ENCODE measurements around the gene GSTO2.

Gene GSTO2

GRCh38 chr10:104351061-104351702 is 82.2 kb downstream of the GSTO2 start:
- no peak overlapping the region for H3K4me3 ChIP-seq (ENCODE audit: low read depth, low read length)
- ChIA-PET CTCF (interaction anchor here (0.9 to 11.5 kb wide), 19 partner anchors 10 to 463 kb away, joined by 3 to 659 read pairs (median 12); partner anchors contain the start of genes GSTO2, ITPRIP and SFR1), POLR2A (interaction anchor here (1.1 to 1.4 kb wide), 3 partner anchors 51 to 230 kb away, joined by 3 to 7 read pairs (median 4); no protein-coding TSS in a partner anchor)

DNA sequence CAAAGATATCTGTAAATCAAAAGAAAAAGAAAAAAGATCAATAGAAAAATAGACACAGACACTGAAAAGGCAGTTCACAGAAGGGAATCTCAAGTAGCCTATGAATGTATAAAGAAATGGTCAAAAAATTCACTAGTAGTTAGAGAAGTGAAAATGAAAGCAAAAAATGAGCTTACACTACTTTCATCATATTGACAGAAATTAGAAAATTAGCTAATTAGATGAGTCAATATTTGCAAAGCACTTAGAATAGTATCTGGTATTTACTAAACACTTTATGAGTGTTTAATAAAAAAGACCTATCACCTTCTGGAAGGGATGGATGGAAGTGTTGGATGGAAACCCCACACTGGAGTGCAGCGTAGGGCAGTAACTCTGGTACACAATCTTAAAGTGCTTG is 82.9 kb downstream of the GSTO2 start:
- ChIA-PET CTCF (interaction anchor here (0.9 to 11.5 kb wide), 14 partner anchors 10 to 230 kb away, joined by 3 to 659 read pairs (median 24); partner anchors contain the start of genes GSTO2, ITPRIP and SFR1), POLR2A (interaction anchor here (1.1 to 1.4 kb wide), 3 partner anchors 51 to 231 kb away, joined by 3 to 7 read pairs (median 4); no protein-coding TSS in a partner anchor)
- no peak for DNase-seq (ENCODE audit: low read depth, low spot score)
- H3K4me3 ChIP-seq (ENCODE audit: low read depth, low read length), result no peak overlapping the region
- TF ChIP-seq, protein P1, sequence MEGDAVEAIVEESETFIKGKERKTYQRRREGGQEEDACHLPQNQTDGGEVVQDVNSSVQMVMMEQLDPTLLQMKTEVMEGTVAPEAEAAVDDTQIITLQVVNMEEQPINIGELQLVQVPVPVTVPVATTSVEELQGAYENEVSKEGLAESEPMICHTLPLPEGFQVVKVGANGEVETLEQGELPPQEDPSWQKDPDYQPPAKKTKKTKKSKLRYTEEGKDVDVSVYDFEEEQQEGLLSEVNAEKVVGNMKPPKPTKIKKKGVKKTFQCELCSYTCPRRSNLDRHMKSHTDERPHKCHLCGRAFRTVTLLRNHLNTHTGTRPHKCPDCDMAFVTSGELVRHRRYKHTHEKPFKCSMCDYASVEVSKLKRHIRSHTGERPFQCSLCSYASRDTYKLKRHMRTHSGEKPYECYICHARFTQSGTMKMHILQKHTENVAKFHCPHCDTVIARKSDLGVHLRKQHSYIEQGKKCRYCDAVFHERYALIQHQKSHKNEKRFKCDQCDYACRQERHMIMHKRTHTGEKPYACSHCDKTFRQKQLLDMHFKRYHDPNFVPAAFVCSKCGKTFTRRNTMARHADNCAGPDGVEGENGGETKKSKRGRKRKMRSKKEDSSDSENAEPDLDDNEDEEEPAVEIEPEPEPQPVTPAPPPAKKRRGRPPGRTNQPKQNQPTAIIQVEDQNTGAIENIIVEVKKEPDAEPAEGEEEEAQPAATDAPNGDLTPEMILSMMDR (IDR thresholded peaks at IDR 0.05; ENCODE audit: insufficient read depth, low read length, missing control alignments), result no peak

More at GRCh38 chr10:104351061-104351702, 82.2 kb downstream of the GSTO2 start:
- TF ChIP-seq, protein P1 (IDR thresholded peaks at IDR 0.05; ENCODE audit: insufficient read depth, low read length, missing control alignments), result no peak
- DNase-seq (ENCODE audit: low read depth, low spot score), result no peak

- CTCF ChIA-PET, result interaction anchor here (0.7 to 11.5 kb wide), 19 partner anchors 10 to 226 kb away, joined by 3 to 659 read pairs (median 4); partner anchors contain the start of genes GSTO2 and ITPRIP
- no peak for DNase-seq (ENCODE audit: low read depth, low spot score)
- TF ChIP-seq, protein P1 (IDR thresholded peaks at IDR 0.05; ENCODE audit: insufficient read depth, low read length, missing control alignments), result peak; percentile 76
- POLR2A ChIA-PET, result no interaction called here
- peak within 1 kb of the TSS; percentile 63 for H3K4me3 ChIP-seq (ENCODE audit: low read depth, low read length)
These were observed 84.5 kb downstream of the GSTO2 start, which contains the start of gene CFAP58 for GRCh38 chr10:104353325-104354048. Gene CFAP58 (plus strand): TSS chr10:104353833. CDS start chr10:104353898, 65 bp downstream.

Measured in AG04449 (cell line).